HepG2 (cell line): Measurements from ENCODE around the gene CARMIL3.
A peak's percentile ranks its signal among the peaks of the same experiment; 100 is the strongest.

Source experiments
- CREM ChIP-seq, 2 experiments: sonication (generic) in 1 of 2; formaldehyde crosslinking in 1 of 2; IDR thresholded peaks; 2 replicates each; pipeline versions ENCODE4 v1.4.0 to v1.6.1; 2016 to 2020; ENCODE audit warnings: antibody characterized with exemption in 1 of 2, mild to moderate bottlenecking in 1 of 2, missing genetic modification reagents in 1 of 2
- EHMT2 ChIP-seq: fragments of 200-600 bp; sonication (generic); IDR thresholded peaks from 2 replicates; pipeline ENCODE4 v1.7.0; 2017; ENCODE audit warnings: antibody characterized with exemption, low read depth, low read length, borderline replicate concordance
- HNF4G ChIP-seq, 2 experiments: sonication (generic) in 1 of 2; formaldehyde crosslinking in 1 of 2; IDR thresholded peaks; 2 replicates each; pipeline versions ENCODE4 v1.4.0 to v1.6.1; 2011 to 2020; ENCODE audit warnings: borderline replicate concordance in 2 of 2, low read depth in 2 of 2, mild to moderate bottlenecking in 2 of 2, low read length in 1 of 2, missing genetic modification reagents in 1 of 2, moderate library complexity in 1 of 2
- NR2F1 ChIP-seq, 2 experiments: fragments of 450-650 bp in 1 of 2; formaldehyde crosslinking in 1 of 2; IDR thresholded peaks; 2 replicates each; pipeline versions ENCODE4 v1.5.0 to v1.6.1; 2016 to 2020; ENCODE audit warnings: mild to moderate bottlenecking in 1 of 2, missing compliant biosample characterization in 1 of 2, missing genetic modification reagents in 1 of 2, moderate library complexity in 1 of 2
- POLR2A ChIP-seq, 2 experiments: IDR thresholded peaks; 2 replicates each; pipeline ENCODE4 v1.6.1; 2011; ENCODE audit warnings: low read depth in 2 of 2, low read length in 2 of 2, mild to moderate bottlenecking in 1 of 2, moderate library complexity in 1 of 2; ENCODE audit not compliant: insufficient read depth in 1 of 2
- RARG ChIP-seq: sonication (generic); formaldehyde crosslinking; IDR thresholded peaks from 2 replicates; pipeline ENCODE4 v1.4.0; 2020; ENCODE audit warnings: low read depth, mild to moderate bottlenecking, missing genetic modification reagents
- TAF1 ChIP-seq: sonication (generic); formaldehyde crosslinking; IDR thresholded peaks from 2 replicates; pipeline ENCODE4 v1.4.0; 2020; ENCODE audit warnings: missing genetic modification reagents
- TCF7L2 ChIP-seq: IDR thresholded peaks from 2 replicates; pipeline ENCODE4 v1.6.1; 2011; ENCODE audit warnings: mild to moderate bottlenecking, low read depth, low read length, moderate library complexity
- YY1 ChIP-seq: IDR thresholded peaks from 2 replicates; pipeline ENCODE4 v1.6.1; 2011; ENCODE audit warnings: low read length, low read depth, moderate library complexity, mild to moderate bottlenecking; ENCODE audit not compliant: insufficient read depth, insufficient replicate concordance
- ZBTB43 ChIP-seq: sonication (generic); formaldehyde crosslinking; conservative IDR thresholded peaks from 2 replicates; pipeline ENCODE4 v1.4.0; 2020; ENCODE audit warnings: missing genetic modification reagents
- ZNF530 ChIP-seq: sonication (generic); formaldehyde crosslinking; IDR thresholded peaks from 2 replicates; pipeline ENCODE4 v1.5.0; 2020; ENCODE audit warnings: low read depth, mild to moderate bottlenecking, missing genetic modification reagents
- TF ChIP-seq, protein P1 (sequence below): sonication (generic); formaldehyde crosslinking; IDR thresholded peaks from 2 replicates; pipeline ENCODE4 v1.5.0; 2020; ENCODE audit warnings: mild to moderate bottlenecking, missing genetic modification reagents, moderate library complexity

- TF ChIP-seq NR2F1 (CRISPR knock-in tag; IDR thresholded peaks at IDR 0.05) (no peak), TCF7L2 (no peak), RARG (no peak), ZNF530 (CRISPR knock-in tag) (no peak), CREM (IDR thresholded peaks at IDR 0.05) (no peak), CREM (CRISPR knock-in tag; IDR thresholded peaks at IDR 0.05) (no peak), POLR2A (IDR thresholded peaks at IDR 0.05; ENCODE audit: insufficient read depth in 1 of 2, low read depth in 2 of 2, low read length in 2 of 2) (no peak), EHMT2 (no peak), HNF4G (IDR thresholded peaks at IDR 0.05; ENCODE audit: borderline replicate concordance, low read depth, low read length) (no peak), HNF4G (CRISPR knock-in tag; IDR thresholded peaks at IDR 0.05; ENCODE audit: borderline replicate concordance, low read depth) (no peak), YY1 (no peak), TAF1 (CRISPR knock-in tag) (0 out of 2 replicates have a peak, but pooled peaks have one; percentile 9), ZBTB43 (CRISPR knock-in tag) (no peak)
- TF ChIP-seq, protein P1, sequence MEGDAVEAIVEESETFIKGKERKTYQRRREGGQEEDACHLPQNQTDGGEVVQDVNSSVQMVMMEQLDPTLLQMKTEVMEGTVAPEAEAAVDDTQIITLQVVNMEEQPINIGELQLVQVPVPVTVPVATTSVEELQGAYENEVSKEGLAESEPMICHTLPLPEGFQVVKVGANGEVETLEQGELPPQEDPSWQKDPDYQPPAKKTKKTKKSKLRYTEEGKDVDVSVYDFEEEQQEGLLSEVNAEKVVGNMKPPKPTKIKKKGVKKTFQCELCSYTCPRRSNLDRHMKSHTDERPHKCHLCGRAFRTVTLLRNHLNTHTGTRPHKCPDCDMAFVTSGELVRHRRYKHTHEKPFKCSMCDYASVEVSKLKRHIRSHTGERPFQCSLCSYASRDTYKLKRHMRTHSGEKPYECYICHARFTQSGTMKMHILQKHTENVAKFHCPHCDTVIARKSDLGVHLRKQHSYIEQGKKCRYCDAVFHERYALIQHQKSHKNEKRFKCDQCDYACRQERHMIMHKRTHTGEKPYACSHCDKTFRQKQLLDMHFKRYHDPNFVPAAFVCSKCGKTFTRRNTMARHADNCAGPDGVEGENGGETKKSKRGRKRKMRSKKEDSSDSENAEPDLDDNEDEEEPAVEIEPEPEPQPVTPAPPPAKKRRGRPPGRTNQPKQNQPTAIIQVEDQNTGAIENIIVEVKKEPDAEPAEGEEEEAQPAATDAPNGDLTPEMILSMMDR (CRISPR knock-in tag) = no peak
Measured at GRCh38 chr14:24055971-24056799, 4.4 kb downstream of the CARMIL3 start.
